LNCaP clone FGC (cell line): ENCODE data around the gene CRYBG3.

Source experiments
- DNase-seq: peaks from one replicate; pipeline ENCODE4 v3.0.0-alpha.2; 2011; ENCODE audit warnings: low read depth
- H3K4me3 ChIP-seq: 2 replicates; pipeline ENCODE4 v1.5.1; 2011; ENCODE audit warnings: mild to moderate bottlenecking, low read depth, low read length, control low read depth
- CTCF ChIP-seq: IDR thresholded peaks from 2 replicates; pipeline ENCODE4 v1.5.1; 2012; ENCODE audit warnings: mild to moderate bottlenecking; ENCODE audit not compliant: control insufficient read depth, insufficient read depth; ENCODE audit errors: extremely low read depth

CRYBG3 gene

GRCh38 chr3:97835761-97836160 lies 13.9 kb downstream of the CRYBG3 start:
- no peak for DNase-seq
- H3K4me3 ChIP-seq, result no peak overlapping the region
- no peak for TF ChIP-seq CTCF

GRCh38 chr3:97838393-97838792 lies 16.6 kb downstream of the CRYBG3 start:
- no peak for DNase-seq
- no peak overlapping the region for H3K4me3 ChIP-seq
- TF ChIP-seq CTCF, result no peak

GRCh38 chr3:97839944-97840343 lies 18.1 kb downstream of the CRYBG3 start:
- TF ChIP-seq CTCF, result no peak
- H3K4me3 ChIP-seq, result no peak overlapping the region
- DNase-seq, result no peak

GRCh38 chr3:97841304-97841703 lies 19.5 kb downstream of the CRYBG3 start:
- no peak overlapping the region for H3K4me3 ChIP-seq
- no peak for TF ChIP-seq CTCF
- no peak for DNase-seq

- no peak overlapping the region for H3K4me3 ChIP-seq
- DNase-seq, result no peak
- TF ChIP-seq CTCF, result no peak
Observed at GRCh38 chr3:97841956-97842355, 20.1 kb downstream of the CRYBG3 start.

GRCh38 chr3:97848779-97849178 lies 27.0 kb downstream of the CRYBG3 start:
- no peak for TF ChIP-seq CTCF
- no peak overlapping the region for H3K4me3 ChIP-seq
- no peak for DNase-seq

- TF ChIP-seq CTCF, result no peak
- DNase-seq, result no peak
- no peak overlapping the region for H3K4me3 ChIP-seq
Observed at GRCh38 chr3:97857401-97857800, 35.6 kb downstream of the CRYBG3 start.
